ENCODE results near the gene KCNMB1. TPM values are rescaled to one million over a fixed set of nuclear protein-coding genes. Genes with fewer than 3 reads are reported as not detected.

Gene KCNMB1
- total and polyA plus RNA-seq, 10 of the 15 experiments (the other 5 are each of a cell fraction or from before 2014, with no cell fraction given): 1.2 to 3.6 (median 2.6) TPM

GRCh38 chr5:170332058-170332457, 57.1 kb downstream of the KCNMB1 start (continued):
- no peak for TF ChIP-seq ETV6 (conservative IDR thresholded peaks at IDR 0.05 in 1 of 2, IDR thresholded peaks at IDR 0.05 in 1 of 2; ENCODE audit: borderline replicate concordance in 1 of 2, low read depth in 1 of 2)

GRCh38 chr5:170330568-170331054, 58.6 kb downstream of the KCNMB1 start:
- intact Hi-C loops (cut with micrococcal nuclease; ENCODE audit: unreplicated experiment) (loop anchor here (1.0 to 10.0 kb wide), 4 partner anchors 37 to 226 kb away; partner anchors contain the start of genes FOXI1 and KCNMB1), in situ Hi-C loops (cut with MboI) (no loop called here)
- Histone ChIP-seq H3K36me3 (ENCODE audit: control insufficient read depth in 2 of 2, insufficient read depth in 2 of 2, low read length in 1 of 2) (no peaks in the 10 kb centered on the region), H3K4me1 (ENCODE audit: control insufficient read depth, insufficient read depth, low read length) (peaks cover 56% of the 10 kb centered on the region), H4K20me1 (ENCODE audit: control insufficient read depth, insufficient read depth) (no peaks in the 10 kb centered on the region), H3K4me3 (peak overlapping the region; percentile 34; the same call in 1 of the 2 replicates), H3K27ac (ENCODE audit: control insufficient read depth, insufficient read depth) (peak overlapping the region; percentile 80), H3K4me2 (ENCODE audit: control insufficient read depth, insufficient read depth) (peak overlapping the region; percentile 95), H3K79me2 (ENCODE audit: control insufficient read depth, insufficient read depth, low read length) (no peaks in the 10 kb centered on the region), H2AFZ (ENCODE audit: control insufficient read depth, low read depth, low read length) (peak overlapping the region; percentile 71), H3K9me3 (replicated peaks; ENCODE audit: control insufficient read depth, insufficient read depth, low read length) (no peaks in the 10 kb centered on the region), H3K27me3 (replicated peaks in 1 of 2; ENCODE audit: control insufficient read depth in 2 of 2, insufficient read depth in 2 of 2, low read length in 1 of 2) (no peaks in the 10 kb centered on the region), H3K9ac (ENCODE audit: control insufficient read depth, insufficient read depth, low read length) (peak overlapping the region; percentile 55)
- FAIRE-seq (no peak), DNase-seq (ENCODE audit: low read depth, low spot score) (no peak), ATAC-seq (peak; percentile 9)
- CTCF ChIA-PET: interaction anchor here (0.9 to 6.1 kb wide), 16 partner anchors 9 to 105 kb away, joined by 3 to 134 read pairs (median 6); partner anchors contain the start of genes KCNMB1 and LCP2
- RAD21 ChIA-PET (ENCODE audit: unreplicated experiment): interaction anchor here (1.0 to 6.0 kb wide), 15 partner anchors 9 to 104 kb away, joined by 3 to 274 read pairs (median 13); partner anchors contain the start of genes KCNMB1 and LCP2
- SMC1A ChIA-PET (ENCODE audit: uncharacterized antibody, unreplicated experiment): interaction anchor here (0.9 to 6.1 kb wide), 17 partner anchors 8 to 91 kb away, joined by 3 to 274 read pairs (median 8); partner anchors contain the start of genes KCNMB1 and LCP2
- TSS peak; percentile 92 for BruUV-seq (replicated peaks)
- POLR2A ChIA-PET: interaction anchor here (0.7 to 5.9 kb wide), 12 partner anchors 8 to 62 kb away, joined by 4 to 169 read pairs (median 8); partner anchors contain the start of gene LCP2
- under 1% methylated on average over 11 of the region's 11 CpGs for WGBS (ENCODE audit: insufficient coverage, insufficient replicate concordance, low lambda C conversion rate, missing lambda C conversion rate)
- no peak for TF ChIP-seq BRCA1 (IDR thresholded peaks at IDR 0.05; ENCODE audit: low read depth, low read length)
- TF ChIP-seq CREM (IDR thresholded peaks at IDR 0.05; ENCODE audit: low read depth): no peak
- TF ChIP-seq, protein P1, sequence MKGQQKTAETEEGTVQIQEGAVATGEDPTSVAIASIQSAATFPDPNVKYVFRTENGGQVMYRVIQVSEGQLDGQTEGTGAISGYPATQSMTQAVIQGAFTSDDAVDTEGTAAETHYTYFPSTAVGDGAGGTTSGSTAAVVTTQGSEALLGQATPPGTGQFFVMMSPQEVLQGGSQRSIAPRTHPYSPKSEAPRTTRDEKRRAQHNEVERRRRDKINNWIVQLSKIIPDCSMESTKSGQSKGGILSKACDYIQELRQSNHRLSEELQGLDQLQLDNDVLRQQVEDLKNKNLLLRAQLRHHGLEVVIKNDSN (IDR thresholded peaks at IDR 0.05; ENCODE audit: borderline replicate concordance, extremely low read length, insufficient read depth, low read depth, low read length): no peak
- TF ChIP-seq ATF7 (IDR thresholded peaks at IDR 0.05; ENCODE audit: low read depth): no peak
- TF ChIP-seq, protein P2, sequence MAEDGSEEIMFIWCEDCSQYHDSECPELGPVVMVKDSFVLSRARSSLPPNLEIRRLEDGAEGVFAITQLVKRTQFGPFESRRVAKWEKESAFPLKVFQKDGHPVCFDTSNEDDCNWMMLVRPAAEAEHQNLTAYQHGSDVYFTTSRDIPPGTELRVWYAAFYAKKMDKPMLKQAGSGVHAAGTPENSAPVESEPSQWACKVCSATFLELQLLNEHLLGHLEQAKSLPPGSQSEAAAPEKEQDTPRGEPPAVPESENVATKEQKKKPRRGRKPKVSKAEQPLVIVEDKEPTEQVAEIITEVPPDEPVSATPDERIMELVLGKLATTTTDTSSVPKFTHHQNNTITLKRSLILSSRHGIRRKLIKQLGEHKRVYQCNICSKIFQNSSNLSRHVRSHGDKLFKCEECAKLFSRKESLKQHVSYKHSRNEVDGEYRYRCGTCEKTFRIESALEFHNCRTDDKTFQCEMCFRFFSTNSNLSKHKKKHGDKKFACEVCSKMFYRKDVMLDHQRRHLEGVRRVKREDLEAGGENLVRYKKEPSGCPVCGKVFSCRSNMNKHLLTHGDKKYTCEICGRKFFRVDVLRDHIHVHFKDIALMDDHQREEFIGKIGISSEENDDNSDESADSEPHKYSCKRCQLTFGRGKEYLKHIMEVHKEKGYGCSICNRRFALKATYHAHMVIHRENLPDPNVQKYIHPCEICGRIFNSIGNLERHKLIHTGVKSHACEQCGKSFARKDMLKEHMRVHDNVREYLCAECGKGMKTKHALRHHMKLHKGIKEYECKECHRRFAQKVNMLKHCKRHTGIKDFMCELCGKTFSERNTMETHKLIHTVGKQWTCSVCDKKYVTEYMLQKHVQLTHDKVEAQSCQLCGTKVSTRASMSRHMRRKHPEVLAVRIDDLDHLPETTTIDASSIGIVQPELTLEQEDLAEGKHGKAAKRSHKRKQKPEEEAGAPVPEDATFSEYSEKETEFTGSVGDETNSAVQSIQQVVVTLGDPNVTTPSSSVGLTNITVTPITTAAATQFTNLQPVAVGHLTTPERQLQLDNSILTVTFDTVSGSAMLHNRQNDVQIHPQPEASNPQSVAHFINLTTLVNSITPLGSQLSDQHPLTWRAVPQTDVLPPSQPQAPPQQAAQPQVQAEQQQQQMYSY (CRISPR knock-in tag; IDR thresholded peaks at IDR 0.05): no peak
- no peak for TF ChIP-seq CBFB (IDR thresholded peaks at IDR 0.05; ENCODE audit: low read depth)
- peak; percentile 61; the same call in 1 of the 2 replicates for TF ChIP-seq SPI1 (IDR thresholded peaks at IDR 0.05; ENCODE audit: borderline replicate concordance, insufficient read depth, low read depth, low read length)
- TF ChIP-seq, protein P3, sequence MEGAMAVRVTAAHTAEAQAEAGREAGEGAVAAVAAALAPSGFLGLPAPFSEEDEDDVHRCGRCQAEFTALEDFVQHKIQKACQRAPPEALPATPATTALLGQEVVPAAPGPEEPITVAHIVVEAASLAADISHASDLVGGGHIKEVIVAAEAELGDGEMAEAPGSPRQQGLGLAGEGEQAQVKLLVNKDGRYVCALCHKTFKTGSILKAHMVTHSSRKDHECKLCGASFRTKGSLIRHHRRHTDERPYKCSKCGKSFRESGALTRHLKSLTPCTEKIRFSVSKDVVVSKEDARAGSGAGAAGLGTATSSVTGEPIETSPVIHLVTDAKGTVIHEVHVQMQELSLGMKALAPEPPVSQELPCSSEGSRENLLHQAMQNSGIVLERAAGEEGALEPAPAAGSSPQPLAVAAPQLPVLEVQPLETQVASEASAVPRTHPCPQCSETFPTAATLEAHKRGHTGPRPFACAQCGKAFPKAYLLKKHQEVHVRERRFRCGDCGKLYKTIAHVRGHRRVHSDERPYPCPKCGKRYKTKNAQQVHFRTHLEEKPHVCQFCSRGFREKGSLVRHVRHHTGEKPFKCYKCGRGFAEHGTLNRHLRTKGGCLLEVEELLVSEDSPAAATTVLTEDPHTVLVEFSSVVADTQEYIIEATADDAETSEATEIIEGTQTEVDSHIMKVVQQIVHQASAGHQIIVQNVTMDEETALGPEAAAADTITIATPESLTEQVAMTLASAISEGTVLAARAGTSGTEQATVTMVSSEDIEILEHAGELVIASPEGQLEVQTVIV (IDR thresholded peaks at IDR 0.05; ENCODE audit: borderline replicate concordance, partially characterized antibody): peak; percentile 69
- no peak for TF ChIP-seq MYC (IDR thresholded peaks at IDR 0.05; ENCODE audit: insufficient read depth, insufficient read length, insufficient replicate concordance, low read length, severe bottlenecking)
- no peak for TF ChIP-seq EP300 (IDR thresholded peaks at IDR 0.05; ENCODE audit: borderline replicate concordance in 1 of 2, control insufficient read depth in 1 of 2, low read depth in 2 of 2, low read length in 2 of 2)
- no peak for TF ChIP-seq JUNB (IDR thresholded peaks at IDR 0.05)
